Mesangial cell (primary cell): Measurements from ENCODE around the gene STIP1. TPM values are rescaled to one million over a fixed set of nuclear protein-coding genes. Genes with fewer than 3 reads are reported as not detected.

Source experiments
- total RNA-seq: library from RNA; depleted of rRNA; stranded (reverse); fragments of >200 nt; gene quantifications from 2 replicates; pipeline ENCODE4 v1.2.3, GENCODE V29; 2015

Gene STIP1
- 92.3 and 253 TPM in 2 replicates for total RNA-seq

DNA sequence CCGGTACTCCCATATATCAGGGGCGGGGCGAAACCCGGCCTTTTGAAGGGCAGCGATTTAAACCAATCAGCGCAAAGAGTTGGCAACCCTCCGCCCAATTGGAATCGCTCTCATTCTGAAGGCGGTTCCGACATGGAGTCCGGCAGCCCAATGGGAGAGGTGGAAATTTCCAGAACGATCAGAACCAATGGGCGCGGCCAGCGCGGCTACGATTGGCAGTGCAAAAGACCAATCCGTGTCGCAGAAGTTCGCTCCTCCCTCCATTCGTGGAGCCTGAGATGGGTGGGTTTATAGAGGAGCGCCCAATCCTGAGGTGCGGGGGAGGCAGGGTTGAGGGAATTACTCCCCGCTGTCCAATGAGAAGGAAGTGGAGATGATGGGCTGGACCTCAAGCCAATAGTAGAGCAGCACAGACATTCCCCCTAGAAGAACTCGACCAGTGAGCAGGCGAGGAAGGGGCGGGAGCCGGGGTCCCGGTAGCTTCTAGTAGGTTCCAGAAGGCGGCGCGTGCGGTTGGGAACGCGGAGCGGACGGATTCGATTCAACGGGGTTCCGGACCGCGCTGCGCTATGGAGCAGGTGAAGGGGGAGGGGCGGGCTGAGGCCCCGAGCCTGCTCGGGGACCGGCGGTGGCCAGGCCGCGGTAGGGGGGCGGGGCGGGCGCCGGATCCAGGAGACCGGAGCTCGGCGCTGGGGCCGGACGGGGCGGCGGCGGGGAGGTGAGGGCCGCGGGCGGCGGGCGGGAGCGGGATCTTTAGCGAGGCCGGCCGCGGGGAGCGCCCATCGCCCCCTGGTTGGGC is at the start of gene STIP1:
STIP1 (plus strand) TSS at position 479 of the 799 bp plus-strand sequence; CDS start at position 570, 91 bp downstream.

DNA sequence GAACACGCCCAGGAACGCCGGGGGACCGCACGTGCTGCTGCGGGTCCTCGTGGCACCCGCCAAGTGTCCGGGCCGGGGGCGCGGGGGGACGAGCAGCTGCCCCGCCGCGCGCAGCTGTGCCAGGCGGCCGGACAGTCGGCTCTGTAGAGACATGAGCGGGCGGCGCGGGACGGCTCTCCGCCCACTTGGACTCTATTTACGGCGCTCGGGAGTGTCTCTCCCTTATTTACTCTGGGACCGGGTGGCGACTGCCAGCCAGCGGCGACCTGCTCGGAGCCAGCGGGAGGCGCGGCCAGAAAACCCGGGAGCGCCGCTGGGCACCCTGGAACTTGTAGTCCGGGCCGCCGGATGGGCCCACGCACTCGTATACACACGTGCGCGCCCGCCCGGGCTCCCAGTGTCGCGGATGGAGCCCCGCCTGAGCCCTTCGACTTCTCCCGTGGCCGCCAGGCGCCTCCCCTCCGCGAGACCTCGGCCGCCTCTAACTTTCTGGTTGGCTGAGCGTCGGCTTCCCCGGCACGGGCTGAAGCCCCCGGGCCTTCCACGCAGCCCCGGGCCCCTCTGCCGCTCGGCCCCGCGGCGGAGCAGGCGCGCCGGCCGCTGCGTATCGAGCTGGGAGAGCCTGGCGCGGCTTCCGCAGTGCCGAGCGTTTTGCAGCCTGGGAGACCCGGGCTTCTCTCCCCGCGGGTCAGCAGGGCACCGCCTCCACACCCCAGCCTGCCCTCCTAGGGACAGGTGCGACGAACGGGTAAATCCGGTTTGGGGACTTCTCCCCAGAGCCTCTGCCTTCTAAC is 19.9 kb upstream of the STIP1 start, which contains the start of gene MACROD1:
MACROD1 (minus strand) TSS at position 272 of the 794 bp plus-strand sequence; CDS start at position 153, 119 bp downstream.

GRCh38 chr11:64206457-64207255 is 20.7 kb downstream of the STIP1 start, which contains the start of gene FERMT3:
FERMT3 (plus strand) TSS chr11:64206721; CDS start chr11:64207365, 644 bp downstream.

GRCh38 chr11:64225608-64226506 is 39.9 kb downstream of the STIP1 start, which contains the start of the genes NUDT22 and TRPT1:
NUDT22 (plus strand) TSS chr11:64226274; CDS start chr11:64226653, 379 bp downstream.
TRPT1 (minus strand) TSS chr11:64226186; CDS start chr11:64225860, 326 bp downstream.

DNA sequence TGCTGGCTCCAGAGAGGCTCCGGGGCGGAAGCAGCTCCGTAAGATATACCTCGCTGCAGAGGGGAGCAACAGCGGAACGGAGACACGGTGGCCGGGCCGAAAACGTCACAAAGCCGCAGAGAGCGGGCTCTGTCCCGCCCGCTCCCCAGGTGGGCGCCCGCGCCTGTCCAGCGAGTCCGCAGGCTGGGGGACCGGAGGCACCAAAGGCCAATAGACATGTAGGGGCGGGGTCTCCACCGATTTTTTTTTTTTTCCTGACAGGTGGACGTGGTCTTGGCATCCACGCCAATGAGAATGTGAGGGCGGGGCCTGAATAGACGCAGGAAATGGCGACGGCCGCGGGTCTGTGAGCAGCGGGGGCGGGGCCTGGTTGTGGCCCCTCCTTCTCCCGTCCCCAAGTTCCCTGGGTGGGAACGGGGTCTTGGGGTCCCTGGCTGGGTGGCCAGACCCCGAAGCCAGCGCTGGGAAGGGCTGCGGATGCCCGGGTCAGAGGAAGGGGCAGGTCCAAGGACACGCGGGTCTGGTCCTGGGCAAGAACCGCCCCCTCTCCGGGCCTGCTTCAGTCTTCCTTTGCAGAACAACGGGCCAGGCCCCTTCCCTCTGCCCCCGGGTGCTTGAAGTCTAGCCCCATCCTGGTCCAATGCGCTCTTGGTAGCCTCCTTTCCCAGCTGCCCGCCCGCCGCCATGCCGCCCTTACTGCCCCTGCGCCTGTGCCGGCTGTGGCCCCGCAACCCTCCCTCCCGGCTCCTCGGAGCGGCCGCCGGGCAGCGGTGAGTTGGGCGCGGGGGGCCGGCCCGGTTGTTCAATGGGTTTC is 44.4 kb downstream of the STIP1 start, which contains the start of gene DNAJC4:
DNAJC4 (plus strand) TSS at position 378 of the 814 bp plus-strand sequence; CDS start at position 685, 307 bp downstream.

GRCh38 chr11:64233913-64234586 is 48.1 kb downstream of the STIP1 start, which contains the start of gene VEGFB:
VEGFB (plus strand) TSS chr11:64234584; CDS start chr11:64234834, 250 bp downstream.

GRCh38 chr11:64240435-64241240 is 54.7 kb downstream of the STIP1 start, which contains the start of gene FKBP2:
FKBP2 (plus strand) TSS chr11:64241095; CDS start chr11:64242388, 1,293 bp downstream.

DNA sequence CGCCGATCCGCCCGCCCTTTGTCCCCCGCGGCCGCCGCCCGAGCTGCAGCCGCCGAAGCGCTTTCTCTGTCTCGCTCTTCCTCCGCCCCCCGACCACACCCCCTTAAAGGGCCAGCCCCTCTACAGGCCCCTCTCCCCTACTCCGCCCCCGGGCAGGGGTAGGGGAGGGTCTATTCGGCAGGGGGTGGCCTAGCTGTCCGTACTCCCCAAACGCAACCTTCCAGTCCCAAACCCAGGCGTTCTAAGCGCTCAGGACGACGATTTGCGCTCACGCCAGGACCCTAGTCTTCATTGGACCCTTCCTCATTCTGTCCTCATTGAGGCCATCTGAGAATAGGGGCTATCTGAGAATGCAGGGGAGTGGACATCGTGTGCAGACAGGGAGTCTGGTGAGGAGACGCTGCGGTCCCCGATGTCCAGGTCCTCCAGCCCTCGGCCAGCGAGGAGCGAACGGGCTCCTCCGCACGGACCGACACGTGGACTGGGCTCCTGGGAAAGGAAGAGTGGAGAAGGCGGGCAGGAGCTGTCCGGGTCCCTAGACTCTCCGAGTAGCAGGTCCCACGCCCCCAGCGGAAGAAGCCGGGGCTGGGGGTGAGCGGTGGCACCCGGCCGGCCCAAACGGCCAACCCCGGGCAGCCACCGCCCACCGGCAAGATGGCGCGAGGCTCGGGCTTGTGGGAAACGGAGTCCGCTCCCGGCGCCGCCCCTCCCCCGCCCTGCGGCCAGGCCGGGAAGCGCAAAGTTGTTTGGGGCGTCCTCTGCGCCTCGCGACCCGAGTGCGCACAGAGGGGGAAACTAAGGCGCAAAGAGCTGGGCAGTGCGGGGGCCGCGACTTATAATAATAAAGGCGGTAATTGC is 61.1 kb downstream of the STIP1 start, which contains the start of gene PPP1R14B:
PPP1R14B (minus strand) TSS at position 73 of the 858 bp plus-strand sequence. CDS start 270 bp downstream, outside the sequence.

GRCh38 chr11:64251016-64251752 is 65.2 kb downstream of the STIP1 start, which contains the start of gene PLCB3:
PLCB3 (plus strand) TSS chr11:64251530; CDS start chr11:64251650, 120 bp downstream.

Other genes with a start within 250 kb of the STIP1 start
- gene NAA40, start 247.2 kb upstream of the STIP1 start, total RNA-seq = 10.3 and 13.7 TPM in 2 replicates
- gene COX8A, start 211.6 kb upstream of the STIP1 start, total RNA-seq = 816 and 1,119 TPM in 2 replicates
- 122 and 156 TPM in 2 replicates for gene OTUB1, start 199.7 kb upstream of the STIP1 start, total RNA-seq
- gene FLRT1, start 150.2 kb upstream of the STIP1 start, total RNA-seq = under 0.01 and 0.25 TPM in 2 replicates
- 18.6 and 53.9 TPM in 2 replicates for gene MACROD1, start 20.1 kb upstream of the STIP1 start, total RNA-seq
- gene FERMT3, start 20.6 kb downstream of the STIP1 start, total RNA-seq = 1.0 and 2.1 TPM in 2 replicates
- 46.1 and 80.9 TPM in 2 replicates for gene TRPT1, start 40.0 kb downstream of the STIP1 start, total RNA-seq
- 74.1 and 83.3 TPM in 2 replicates for gene NUDT22, start 40.1 kb downstream of the STIP1 start, total RNA-seq
- 19.2 and 48.3 TPM in 2 replicates for gene DNAJC4, start 44.4 kb downstream of the STIP1 start, total RNA-seq
- 49.4 and 99.0 TPM in 2 replicates for gene VEGFB, start 48.4 kb downstream of the STIP1 start, total RNA-seq
- gene FKBP2, start 54.9 kb downstream of the STIP1 start, total RNA-seq = 61.4 and 85.3 TPM in 2 replicates
- gene PPP1R14B, start 60.8 kb downstream of the STIP1 start, total RNA-seq = 257 and 542 TPM in 2 replicates
- 28.9 and 47.6 TPM in 2 replicates for gene PLCB3, start 65.4 kb downstream of the STIP1 start, total RNA-seq
- gene BAD, start 98.5 kb downstream of the STIP1 start, total RNA-seq = 95.5 and 114 TPM in 2 replicates
- gene GPR137, start 99.7 kb downstream of the STIP1 start, total RNA-seq = 19.2 and 32.2 TPM in 2 replicates
- gene KCNK4, start 105.1 kb downstream of the STIP1 start, total RNA-seq = not detected in 2 replicates
- not detected in 2 replicates for gene CATSPERZ, start 114.2 kb downstream of the STIP1 start, total RNA-seq
- gene ESRRA, start 119.4 kb downstream of the STIP1 start, total RNA-seq = 30.0 and 36.4 TPM in 2 replicates
- 198 and 229 TPM in 2 replicates for gene TRMT112, start 131.4 kb downstream of the STIP1 start, total RNA-seq
- 243 and 341 TPM in 2 replicates for gene PRDX5, start 131.9 kb downstream of the STIP1 start, total RNA-seq
- gene CCDC88B, start 154.0 kb downstream of the STIP1 start, total RNA-seq = 1.6 and 3.3 TPM in 2 replicates
- 40.1 and 62.1 TPM in 2 replicates for gene RPS6KA4, start 173.0 kb downstream of the STIP1 start, total RNA-seq